Gastrocnemius medialis (tissue), 4 donors: ENCODE data around the gene PCDHB6. TPM values are rescaled to one million over a fixed set of nuclear protein-coding genes. Genes with fewer than 3 reads are reported as not detected.
"Not testable (repeated sequence)": the region's sequence is repeated elsewhere in the genome, so short reads cannot be mapped to it uniquely, and the experiment has no call there.

ENCODE experiments used
- ATAC-seq, 2 donors: fragments of 150-250 bp; one replicate each; pipeline ENCODE4 v1.9.1; 2016
- DNase-seq, 2 donors: peaks; one replicate each; pipeline ENCODE4 v3.0.0-alpha.2; 2019
- H3K27ac ChIP-seq, 4 donors: fragments of 200-600 bp; sonication (generic); 1 replicate in 1 of 4; 2 replicates in 3 of 4; pipeline ENCODE4 v1.5.1; 2016 to 2018; ENCODE audit warnings: mild to moderate bottlenecking in 2 of 4, moderate library complexity in 1 of 4
- H3K27me3 ChIP-seq, 3 donors: fragments of 200-600 bp; sonication (generic) in 2 of 3; 1 replicate in 1 of 3; 2 replicates in 2 of 3; pipeline versions ENCODE4 v1.5.1 to v1.6.0; 2016 to 2019; ENCODE audit warnings: mild to moderate bottlenecking in 1 of 3, moderate library complexity in 1 of 3
- H3K36me3 ChIP-seq, 2 donors: fragments of 200-600 bp; sonication (generic) in 1 of 2; one replicate each; pipeline ENCODE4 v1.5.1; 2017 to 2018
- H3K4me1 ChIP-seq, 2 donors: fragments of 200-600 bp; sonication (generic) in 1 of 2; one replicate each; pipeline ENCODE4 v1.5.1; 2016 to 2017; ENCODE audit warnings: mild to moderate bottlenecking in 2 of 2
- H3K4me3 ChIP-seq, 4 donors: fragments of 200-600 bp; sonication (generic) in 3 of 4; 1 replicate in 1 of 4; 2 replicates in 3 of 4; pipeline ENCODE4 v1.5.1; 2016 to 2019; ENCODE audit warnings: mild to moderate bottlenecking in 2 of 4
- H3K9me3 ChIP-seq, 3 donors: fragments of 200-600 bp; sonication (generic) in 2 of 3; 1 replicate in 1 of 3; 2 replicates in 2 of 3; pipeline ENCODE4 v1.5.1; 2016 to 2019
- POLR2A ChIP-seq, 2 donors: fragments of 450-650 bp; IDR thresholded peaks; one replicate each; pipeline ENCODE4 v1.6.1; 2017; ENCODE audit warnings: antibody characterized with exemption in 2 of 2, mild to moderate bottlenecking in 2 of 2, moderate library complexity in 2 of 2
- in situ Hi-C, 4 donors: fragments of 200-750 bp; cut with MboI; loops; one replicate each; pipeline versions ENCODE4 v1.15.0 to v1.8.0; 2017; ENCODE audit warnings: low sequenced_read_pairs in 4 of 4
- intact Hi-C: fragments of 100-400 bp; cut with DNase I; formaldehyde crosslinking; loops from one replicate; pipeline ENCODE4 v1.15.1; 2023; ENCODE audit warnings: low total_unique reads
- total RNA-seq, 4 donors: library from RNA; depleted of rRNA; stranded (reverse); fragments of >200 nt; gene quantifications; one replicate each; pipeline versions ENCODE4 v1.1.0 to v1.2.3, GENCODE V29; 2016
- TF ChIP-seq, protein P1 (sequence below), 5 experiments: fragments of 450-650 bp in 3 of 5; fragments of 200-600 bp in 2 of 5; sonication (generic) in 2 of 5; IDR thresholded peaks in 4 of 5; conservative IDR thresholded peaks in 1 of 5; 1 replicate in 4 of 5; 2 replicates in 1 of 5; pipeline ENCODE4 v1.5.1; 2016 to 2019; ENCODE audit warnings: antibody characterized with exemption in 5 of 5, mild to moderate bottlenecking in 3 of 5, moderate library complexity in 3 of 5

PCDHB6 gene
- total RNA-seq, 4 donors from 2014 or later: 0.09 to 0.46 (median 0.19) TPM; not detected in 1

DNA sequence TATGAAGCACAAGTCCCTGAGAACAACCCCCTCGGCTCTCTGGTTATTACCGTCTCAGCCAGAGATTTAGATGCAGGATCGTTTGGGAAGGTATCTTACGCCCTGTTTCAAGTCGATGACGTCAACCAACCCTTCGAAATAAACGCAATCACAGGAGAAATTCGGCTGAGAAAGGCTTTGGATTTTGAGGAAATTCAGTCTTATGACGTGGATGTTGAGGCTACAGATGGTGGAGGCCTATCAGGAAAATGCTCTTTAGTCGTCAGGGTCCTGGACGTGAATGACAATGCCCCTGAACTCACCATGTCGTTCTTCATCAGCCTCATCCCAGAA, 1.1 kb downstream of the PCDHB6 start:
- H3K27ac ChIP-seq: no peak overlapping the region
- H3K9me3 ChIP-seq: peaks cover 0 to 19% (median 2%) of the 10 kb centered on the region in 3 donors
- H3K4me3 ChIP-seq: no peak overlapping the region
- H3K4me1 ChIP-seq: no peaks in the 10 kb centered on the region
- ATAC-seq: no peak
- intact Hi-C loops (no loop called here), in situ Hi-C loops (no loop called here)
- peaks cover 0 to 10% (median 0%) of the 10 kb centered on the region in 3 donors for H3K27me3 ChIP-seq
- no peak for TF ChIP-seq POLR2A (IDR thresholded peaks at IDR 0.05)
- TF ChIP-seq, protein P1, sequence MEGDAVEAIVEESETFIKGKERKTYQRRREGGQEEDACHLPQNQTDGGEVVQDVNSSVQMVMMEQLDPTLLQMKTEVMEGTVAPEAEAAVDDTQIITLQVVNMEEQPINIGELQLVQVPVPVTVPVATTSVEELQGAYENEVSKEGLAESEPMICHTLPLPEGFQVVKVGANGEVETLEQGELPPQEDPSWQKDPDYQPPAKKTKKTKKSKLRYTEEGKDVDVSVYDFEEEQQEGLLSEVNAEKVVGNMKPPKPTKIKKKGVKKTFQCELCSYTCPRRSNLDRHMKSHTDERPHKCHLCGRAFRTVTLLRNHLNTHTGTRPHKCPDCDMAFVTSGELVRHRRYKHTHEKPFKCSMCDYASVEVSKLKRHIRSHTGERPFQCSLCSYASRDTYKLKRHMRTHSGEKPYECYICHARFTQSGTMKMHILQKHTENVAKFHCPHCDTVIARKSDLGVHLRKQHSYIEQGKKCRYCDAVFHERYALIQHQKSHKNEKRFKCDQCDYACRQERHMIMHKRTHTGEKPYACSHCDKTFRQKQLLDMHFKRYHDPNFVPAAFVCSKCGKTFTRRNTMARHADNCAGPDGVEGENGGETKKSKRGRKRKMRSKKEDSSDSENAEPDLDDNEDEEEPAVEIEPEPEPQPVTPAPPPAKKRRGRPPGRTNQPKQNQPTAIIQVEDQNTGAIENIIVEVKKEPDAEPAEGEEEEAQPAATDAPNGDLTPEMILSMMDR (IDR thresholded peaks at IDR 0.05 in 4 of 5, conservative IDR thresholded peaks at IDR 0.05 in 1 of 5): no peak
- H3K36me3 ChIP-seq: no peaks in the 10 kb centered on the region
- DNase-seq: no peak

DNA sequence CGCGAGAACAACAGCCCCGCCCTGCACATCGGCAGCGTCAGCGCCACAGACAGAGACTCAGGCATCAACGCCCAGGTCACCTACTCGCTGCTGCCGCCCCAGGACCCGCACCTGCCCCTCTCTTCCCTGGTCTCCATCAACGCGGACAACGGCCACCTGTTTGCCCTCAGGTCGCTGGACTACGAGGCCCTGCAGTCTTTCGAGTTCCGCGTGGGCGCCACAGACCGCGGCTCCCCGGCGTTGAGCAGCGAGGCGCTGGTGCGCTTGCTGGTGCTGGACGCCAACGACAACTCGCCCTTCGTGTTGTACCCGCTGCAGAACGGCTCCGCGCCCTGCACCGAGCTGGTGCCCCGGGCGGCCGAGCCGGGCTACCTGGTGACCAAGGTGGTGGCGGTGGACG, 1.8 kb downstream of the PCDHB6 start:
- intact Hi-C loops, DNase-seq, ATAC-seq, H3K27ac ChIP-seq, in situ Hi-C loops, H3K36me3 ChIP-seq, H3K4me3 ChIP-seq, H3K4me1 ChIP-seq: not testable (repeated sequence)
- Histone ChIP-seq H3K27me3 (peaks cover 0 to 10% (median 0%) of the 10 kb centered on the region in 3 donors), H3K9me3 (peaks cover 0 to 22% (median 2%) of the 10 kb centered on the region in 3 donors)

DNA sequence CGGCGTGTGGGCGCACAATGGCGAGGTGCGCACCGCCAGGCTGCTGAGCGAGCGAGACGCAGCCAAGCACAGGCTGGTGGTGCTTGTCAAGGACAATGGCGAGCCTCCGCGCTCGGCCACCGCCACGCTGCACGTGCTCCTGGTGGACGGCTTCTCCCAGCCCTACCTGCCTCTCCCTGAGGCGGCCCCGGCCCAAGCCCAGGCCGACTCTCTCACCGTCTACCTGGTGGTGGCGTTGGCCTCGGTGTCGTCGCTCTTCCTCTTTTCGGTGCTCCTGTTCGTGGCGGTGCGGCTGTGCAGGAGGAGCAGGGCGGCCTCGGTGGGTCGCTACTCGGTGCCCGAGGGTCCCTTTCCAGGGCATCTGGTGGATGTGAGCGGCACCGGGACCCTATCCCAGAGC, 2.2 kb downstream of the PCDHB6 start:
- peaks cover 0 to 22% (median 2%) of the 10 kb centered on the region in 3 donors for H3K9me3 ChIP-seq
- ATAC-seq, intact Hi-C loops, H3K4me3 ChIP-seq, H3K4me1 ChIP-seq, H3K27ac ChIP-seq, H3K36me3 ChIP-seq, DNase-seq, in situ Hi-C loops: not testable (repeated sequence)
- peaks cover 0 to 10% (median 0%) of the 10 kb centered on the region in 3 donors for H3K27me3 ChIP-seq

DNA sequence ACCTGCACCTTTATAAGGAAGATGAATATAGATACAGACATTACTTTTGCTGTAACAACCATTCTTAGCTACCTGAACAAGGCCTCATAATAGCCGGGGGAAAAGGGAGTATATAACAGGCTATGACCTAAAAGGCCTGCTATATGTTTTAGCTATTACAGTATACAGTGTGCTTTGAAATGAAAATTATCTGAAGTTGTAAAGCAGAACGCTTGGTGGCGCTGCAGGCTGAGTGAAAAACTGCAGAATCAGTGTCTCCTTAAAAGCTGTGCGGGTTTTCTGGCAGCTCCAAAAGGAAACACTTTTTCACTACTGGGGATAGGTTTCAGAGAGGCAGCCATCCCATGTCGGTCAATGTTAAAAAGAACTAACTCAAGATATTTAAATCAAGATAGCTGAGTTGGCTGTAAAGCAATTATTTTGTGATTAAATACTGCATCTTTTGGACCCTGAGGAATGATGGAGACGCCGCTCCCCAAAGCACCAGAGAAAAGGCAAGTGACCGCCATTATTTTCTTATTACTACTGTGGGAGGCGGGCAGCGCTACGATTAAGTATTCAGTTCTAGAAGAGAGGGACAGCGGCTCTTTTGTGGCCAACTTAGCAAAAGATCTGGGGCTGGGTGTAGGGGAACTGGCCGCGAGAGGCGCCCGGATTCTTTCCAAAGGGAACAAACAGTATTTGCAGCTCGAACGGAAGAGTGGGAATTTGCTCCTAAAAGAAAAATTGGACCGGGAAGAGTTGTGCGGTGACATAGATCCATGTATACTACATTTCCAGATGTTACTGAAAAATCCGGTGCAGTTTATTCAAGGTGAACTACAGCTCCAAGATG, 5.9 kb downstream of the PCDHB6 start:
- Histone ChIP-seq H3K36me3 (no peaks in the 10 kb centered on the region), H3K27me3 (peaks cover 0 to 10% (median 0%) of the 10 kb centered on the region in 3 donors), H3K9me3 (peaks cover 0 to 12% (median 2%) of the 10 kb centered on the region in 3 donors), H3K4me1 (no peaks in the 10 kb centered on the region), H3K27ac (no peak overlapping the region), H3K4me3 (no peak overlapping the region)
- TF ChIP-seq, protein P1 (IDR thresholded peaks at IDR 0.05 in 4 of 5, conservative IDR thresholded peaks at IDR 0.05 in 1 of 5): no peak
- no peak for TF ChIP-seq POLR2A (IDR thresholded peaks at IDR 0.05)
- no peak for DNase-seq
- intact Hi-C loops: no loop called here
- in situ Hi-C loops: no loop called here
- no peak for ATAC-seq

DNA sequence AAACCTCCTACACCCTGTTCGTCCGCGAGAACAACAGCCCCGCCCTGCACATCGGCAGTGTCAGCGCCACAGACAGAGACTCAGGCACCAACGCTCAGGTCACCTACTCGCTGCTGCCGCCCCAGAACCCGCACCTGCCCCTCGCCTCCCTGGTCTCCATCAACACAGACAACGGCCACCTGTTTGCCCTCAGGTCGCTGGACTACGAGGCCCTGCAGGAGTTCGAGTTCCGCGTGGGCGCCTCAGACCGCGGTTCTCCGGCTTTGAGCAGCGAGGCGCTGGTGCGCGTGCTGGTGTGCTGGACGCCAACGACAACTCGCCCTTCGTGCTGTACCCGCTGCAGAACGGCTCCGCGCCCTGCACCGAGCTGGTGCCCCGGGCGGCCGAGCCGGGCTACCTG, 7.5 kb downstream of the PCDHB6 start:
- DNase-seq, H3K27ac ChIP-seq, in situ Hi-C loops, H3K4me1 ChIP-seq, H3K9me3 ChIP-seq, H3K36me3 ChIP-seq, H3K4me3 ChIP-seq, intact Hi-C loops, ATAC-seq: not testable (repeated sequence)
- H3K27me3 ChIP-seq: peaks cover 0 to 10% (median 0%) of the 10 kb centered on the region in 3 donors

DNA sequence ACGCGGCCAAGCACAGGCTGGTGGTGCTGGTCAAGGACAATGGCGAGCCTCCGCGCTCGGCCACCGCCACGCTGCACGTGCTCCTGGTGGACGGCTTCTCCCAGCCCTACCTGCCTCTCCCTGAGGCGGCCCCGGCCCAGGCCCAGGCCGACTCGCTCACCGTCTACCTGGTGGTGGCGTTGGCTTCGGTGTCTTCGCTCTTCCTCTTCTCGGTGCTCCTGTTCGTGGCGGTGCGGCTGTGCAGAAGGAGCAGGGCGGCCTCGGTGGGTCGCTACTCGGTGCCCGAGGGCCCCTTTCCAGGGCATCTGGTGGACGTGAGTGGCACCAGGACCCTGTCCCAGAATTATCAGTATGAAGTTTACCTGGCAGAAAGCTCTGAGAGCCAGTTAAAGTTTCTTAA, 8.0 kb downstream of the PCDHB6 start:
- in situ Hi-C loops, H3K4me3 ChIP-seq, H3K27ac ChIP-seq, intact Hi-C loops, ATAC-seq, H3K9me3 ChIP-seq, H3K36me3 ChIP-seq, H3K4me1 ChIP-seq, DNase-seq: not testable (repeated sequence)
- peaks cover 0 to 10% (median 0%) of the 10 kb centered on the region in 3 donors for H3K27me3 ChIP-seq
